Body of pancreas (tissue), 4 donors: ENCODE results near the gene ENHO.

ENCODE experiments used
- POLR2A ChIP-seq, 3 donors: fragments of 450-650 bp; IDR thresholded peaks; one replicate each; pipeline ENCODE4 v1.6.1; 2016; ENCODE audit warnings: antibody characterized with exemption in 3 of 3, mild to moderate bottlenecking in 2 of 3
- TF ChIP-seq, protein P1 (sequence below), 7 experiments: fragments of 450-650 bp in 4 of 7; fragments of 200-600 bp in 3 of 7; sonication (generic) in 3 of 7; IDR thresholded peaks; one replicate each; pipeline ENCODE4 v1.5.1; 2016 to 2019; ENCODE audit warnings: antibody characterized with exemption in 7 of 7

- TF ChIP-seq, protein P1, sequence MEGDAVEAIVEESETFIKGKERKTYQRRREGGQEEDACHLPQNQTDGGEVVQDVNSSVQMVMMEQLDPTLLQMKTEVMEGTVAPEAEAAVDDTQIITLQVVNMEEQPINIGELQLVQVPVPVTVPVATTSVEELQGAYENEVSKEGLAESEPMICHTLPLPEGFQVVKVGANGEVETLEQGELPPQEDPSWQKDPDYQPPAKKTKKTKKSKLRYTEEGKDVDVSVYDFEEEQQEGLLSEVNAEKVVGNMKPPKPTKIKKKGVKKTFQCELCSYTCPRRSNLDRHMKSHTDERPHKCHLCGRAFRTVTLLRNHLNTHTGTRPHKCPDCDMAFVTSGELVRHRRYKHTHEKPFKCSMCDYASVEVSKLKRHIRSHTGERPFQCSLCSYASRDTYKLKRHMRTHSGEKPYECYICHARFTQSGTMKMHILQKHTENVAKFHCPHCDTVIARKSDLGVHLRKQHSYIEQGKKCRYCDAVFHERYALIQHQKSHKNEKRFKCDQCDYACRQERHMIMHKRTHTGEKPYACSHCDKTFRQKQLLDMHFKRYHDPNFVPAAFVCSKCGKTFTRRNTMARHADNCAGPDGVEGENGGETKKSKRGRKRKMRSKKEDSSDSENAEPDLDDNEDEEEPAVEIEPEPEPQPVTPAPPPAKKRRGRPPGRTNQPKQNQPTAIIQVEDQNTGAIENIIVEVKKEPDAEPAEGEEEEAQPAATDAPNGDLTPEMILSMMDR (IDR thresholded peaks at IDR 0.05): no peak
- no peak for TF ChIP-seq POLR2A (IDR thresholded peaks at IDR 0.05)
Measured at GRCh38 chr9:34557426-34558321, 34.9 kb upstream of the ENHO start.
